ENCODE results near the gene HNRNPU. TPM values are rescaled to one million over a fixed set of nuclear protein-coding genes. Genes with fewer than 3 reads are reported as not detected.

HNRNPU gene
- total RNA-seq, 1 donor from 2014 or later, result 447 TPM

- DNase-seq (ENCODE audit: low read depth), result no peak
- TF ChIP-seq CTCF (conservative IDR thresholded peaks at IDR 0.05; ENCODE audit: low read depth, low read length), result no peak
- no peak overlapping the region for H3K4me3 ChIP-seq (ENCODE audit: low read depth, low read length)
Measured at GRCh38 chr1:244850099-244850852, 14.1 kb downstream of the HNRNPU start.

GRCh38 chr1:244849189-244849866 lies 15.0 kb downstream of the HNRNPU start:
- no peak overlapping the region for H3K4me3 ChIP-seq (ENCODE audit: low read depth, low read length)
- no peak for TF ChIP-seq CTCF (conservative IDR thresholded peaks at IDR 0.05; ENCODE audit: low read depth, low read length)
- DNase-seq (ENCODE audit: low read depth), result no peak

GRCh38 chr1:244846653-244847052 lies 17.7 kb downstream of the HNRNPU start:
- H3K4me3 ChIP-seq (ENCODE audit: low read depth, low read length), result no peak overlapping the region
- no peak for TF ChIP-seq CTCF (conservative IDR thresholded peaks at IDR 0.05; ENCODE audit: low read depth, low read length)
- no peak for DNase-seq (ENCODE audit: low read depth)

GRCh38 chr1:244844155-244845121 lies 19.9 kb downstream of the HNRNPU start:
- H3K4me3 ChIP-seq (ENCODE audit: low read depth, low read length), result no peak overlapping the region
- no peak for DNase-seq (ENCODE audit: low read depth)
- TF ChIP-seq CTCF (conservative IDR thresholded peaks at IDR 0.05; ENCODE audit: low read depth, low read length), result no peak

GRCh38 chr1:244843148-244843978 lies 21.0 kb downstream of the HNRNPU start:
- TF ChIP-seq CTCF (conservative IDR thresholded peaks at IDR 0.05; ENCODE audit: low read depth, low read length), result no peak
- no peak for DNase-seq (ENCODE audit: low read depth)
- no peak overlapping the region for H3K4me3 ChIP-seq (ENCODE audit: low read depth, low read length)

DNA sequence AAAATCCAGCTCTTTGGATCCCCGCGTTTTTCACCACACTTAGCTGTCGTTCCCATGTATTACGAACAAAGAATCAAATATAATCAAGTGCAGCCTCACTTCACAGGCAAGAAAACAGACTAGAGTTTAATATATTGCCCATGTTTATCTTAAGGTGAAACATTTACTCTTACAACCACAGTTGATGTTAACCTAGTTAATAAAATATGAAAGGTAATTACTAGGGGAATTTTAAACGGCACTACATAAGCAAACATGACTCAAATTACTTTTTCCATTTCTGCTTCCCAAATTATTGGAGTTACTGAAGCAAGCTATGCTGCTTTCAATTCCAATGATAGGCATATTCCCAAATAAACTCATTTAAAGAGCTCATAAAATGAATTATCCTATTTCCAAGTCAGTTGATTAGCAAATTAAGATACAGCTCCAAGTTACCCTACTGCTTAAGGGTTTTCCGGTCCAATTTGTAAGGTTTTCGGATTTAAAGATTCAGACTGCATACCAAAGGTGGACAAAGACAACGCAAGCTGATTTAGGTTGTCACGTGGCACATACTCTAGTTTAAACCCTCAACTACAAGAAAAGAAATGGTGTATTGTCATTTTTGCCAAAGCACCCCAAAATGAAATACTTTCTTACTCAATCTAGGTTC lies 22.9 kb downstream of the HNRNPU start:
- DNase-seq (ENCODE audit: low read depth), result no peak
- no peak overlapping the region for H3K4me3 ChIP-seq (ENCODE audit: low read depth, low read length)
- no peak for TF ChIP-seq CTCF (conservative IDR thresholded peaks at IDR 0.05; ENCODE audit: low read depth, low read length)
